Chondrocyte (in vitro differentiated cells): ENCODE results near the gene TMEM119. TPM values are rescaled to one million over a fixed set of nuclear protein-coding genes. Genes with fewer than 3 reads are reported as not detected.

Source experiments
- DNase-seq: peaks from one replicate; pipeline ENCODE4 v3.0.0; 2021; ENCODE audit warnings: mixed read lengths, low spot score
- H3K27ac Mint-ChIP-seq: one replicate; pipeline ENCODE4 v1.8.0; 2021; ENCODE audit warnings: mild to moderate bottlenecking, moderate library complexity, mixed read lengths; ENCODE audit not compliant: unreplicated experiment
- H3K27me3 Mint-ChIP-seq: 2 replicates; pipeline ENCODE4 v1.8.0; 2021; ENCODE audit warnings: low read depth, mixed read lengths
- H3K36me3 Mint-ChIP-seq: 2 replicates; pipeline ENCODE4 v1.8.0; 2021; ENCODE audit warnings: low read depth, mixed read lengths
- H3K4me1 Mint-ChIP-seq: 2 replicates; pipeline ENCODE4 v1.8.0; 2021; ENCODE audit warnings: low read depth, mild to moderate bottlenecking, mixed read lengths
- H3K4me3 Mint-ChIP-seq: one replicate; pipeline ENCODE4 v1.8.0; 2021; ENCODE audit warnings: mild to moderate bottlenecking, moderate library complexity, mixed read lengths; ENCODE audit not compliant: unreplicated experiment
- H3K9me3 Mint-ChIP-seq: 2 replicates; pipeline ENCODE4 v1.8.0; 2021; ENCODE audit warnings: low read depth, mixed read lengths
- total RNA-seq: library from RNA; stranded (reverse); gene quantifications from 3 replicates; pipeline ENCODE4 v1.2.1, GENCODE V29; 2021
- TF ChIP-seq, protein P1 (sequence below): fragments of 200-600 bp; sonication (generic); IDR thresholded peaks from 2 replicates; pipeline ENCODE4 v1.5.0; 2021; ENCODE audit warnings: antibody characterized with exemption, mild to moderate bottlenecking, moderate library complexity

Gene TMEM119
- total RNA-seq, 1 donor from 2014 or later: 48.3 TPM

GRCh38 chr12:108584456-108585065, 13.3 kb downstream of the TMEM119 start:
- H3K36me3 Mint-ChIP-seq: no peaks in the 10 kb centered on the region
- no peaks in the 10 kb centered on the region for H3K9me3 Mint-ChIP-seq
- TF ChIP-seq, protein P1, sequence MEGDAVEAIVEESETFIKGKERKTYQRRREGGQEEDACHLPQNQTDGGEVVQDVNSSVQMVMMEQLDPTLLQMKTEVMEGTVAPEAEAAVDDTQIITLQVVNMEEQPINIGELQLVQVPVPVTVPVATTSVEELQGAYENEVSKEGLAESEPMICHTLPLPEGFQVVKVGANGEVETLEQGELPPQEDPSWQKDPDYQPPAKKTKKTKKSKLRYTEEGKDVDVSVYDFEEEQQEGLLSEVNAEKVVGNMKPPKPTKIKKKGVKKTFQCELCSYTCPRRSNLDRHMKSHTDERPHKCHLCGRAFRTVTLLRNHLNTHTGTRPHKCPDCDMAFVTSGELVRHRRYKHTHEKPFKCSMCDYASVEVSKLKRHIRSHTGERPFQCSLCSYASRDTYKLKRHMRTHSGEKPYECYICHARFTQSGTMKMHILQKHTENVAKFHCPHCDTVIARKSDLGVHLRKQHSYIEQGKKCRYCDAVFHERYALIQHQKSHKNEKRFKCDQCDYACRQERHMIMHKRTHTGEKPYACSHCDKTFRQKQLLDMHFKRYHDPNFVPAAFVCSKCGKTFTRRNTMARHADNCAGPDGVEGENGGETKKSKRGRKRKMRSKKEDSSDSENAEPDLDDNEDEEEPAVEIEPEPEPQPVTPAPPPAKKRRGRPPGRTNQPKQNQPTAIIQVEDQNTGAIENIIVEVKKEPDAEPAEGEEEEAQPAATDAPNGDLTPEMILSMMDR: no peak
- no peaks in the 10 kb centered on the region for H3K27me3 Mint-ChIP-seq
- no peak for DNase-seq
- H3K4me1 Mint-ChIP-seq: peaks cover 54% of the 10 kb centered on the region
- H3K4me3 Mint-ChIP-seq: no peak overlapping the region
- peak overlapping the region; percentile 60 for H3K27ac Mint-ChIP-seq

DNA sequence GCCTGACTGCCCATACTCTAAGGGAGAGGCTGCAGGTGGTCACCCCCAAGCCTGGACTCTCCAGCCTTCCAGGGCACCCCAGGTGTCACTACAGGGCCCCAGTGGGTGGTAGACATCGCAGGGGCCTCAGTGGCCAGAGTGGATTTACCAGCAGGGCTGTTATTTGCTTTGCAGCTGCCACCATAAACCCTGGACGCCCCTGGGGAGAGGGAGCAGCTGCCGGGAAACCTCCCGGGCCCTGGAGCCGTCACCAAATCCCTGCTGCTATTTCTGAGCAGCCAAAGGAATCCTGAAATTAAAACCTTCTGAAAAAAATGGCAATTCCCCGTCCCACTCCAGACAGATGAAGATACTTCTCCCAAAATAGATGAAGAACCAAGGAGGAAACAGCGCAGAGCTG, 13.9 kb downstream of the TMEM119 start:
- TF ChIP-seq, protein P1: no peak
- Mint-ChIP-seq H3K9me3 (peaks cover 2% of the 10 kb centered on the region), H3K27ac (peak overlapping the region; percentile 60), H3K36me3 (no peaks in the 10 kb centered on the region), H3K27me3 (no peaks in the 10 kb centered on the region), H3K4me3 (no peak overlapping the region), H3K4me1 (peaks cover 54% of the 10 kb centered on the region)
- no peak for DNase-seq

GRCh38 chr12:108582978-108583770, 14.7 kb downstream of the TMEM119 start:
- Mint-ChIP-seq H3K36me3 (no peaks in the 10 kb centered on the region), H3K9me3 (peaks cover 5% of the 10 kb centered on the region), H3K4me3 (no peak overlapping the region), H3K27ac (peak overlapping the region; percentile 60), H3K27me3 (no peaks in the 10 kb centered on the region), H3K4me1 (peaks cover 52% of the 10 kb centered on the region)
- no peak for DNase-seq
- TF ChIP-seq, protein P1: no peak

DNA sequence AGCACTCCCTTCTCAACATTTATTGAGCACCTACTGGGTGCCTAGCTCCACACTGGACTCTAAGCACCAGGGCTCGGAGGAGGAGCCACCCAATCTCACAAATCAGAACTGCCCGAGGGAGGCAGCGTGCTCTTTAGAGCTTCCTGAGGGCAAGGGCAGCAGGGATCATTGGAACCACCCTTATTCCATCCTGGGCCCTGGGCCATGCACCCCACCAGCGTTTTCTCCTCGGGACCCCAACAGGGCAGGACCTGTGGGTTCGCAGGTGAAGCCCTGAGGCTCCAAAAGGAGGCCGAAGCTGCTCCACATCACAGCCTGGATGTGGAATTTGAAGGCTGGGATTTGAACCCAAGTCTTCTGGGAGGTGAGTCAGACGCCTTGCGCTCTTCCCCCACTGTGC, 15.4 kb downstream of the TMEM119 start:
- no peaks in the 10 kb centered on the region for H3K27me3 Mint-ChIP-seq

More for the DNA sequence above, 15.4 kb downstream of the TMEM119 start:
- TF ChIP-seq, protein P1: no peak
- no peak for DNase-seq
- no peaks in the 10 kb centered on the region for H3K36me3 Mint-ChIP-seq
- H3K4me3 Mint-ChIP-seq: no peak overlapping the region
- peak overlapping the region; percentile 17 for H3K27ac Mint-ChIP-seq
- H3K4me1 Mint-ChIP-seq: peaks cover 58% of the 10 kb centered on the region
- H3K9me3 Mint-ChIP-seq: peaks cover 5% of the 10 kb centered on the region
